ENCODE results near the gene NLRP7. TPM values are rescaled to one million over a fixed set of nuclear protein-coding genes. Genes with fewer than 3 reads are reported as not detected.

NLRP7 gene
- total and polyA plus RNA-seq, 2 donors (not counting 3 experiments of a cell fraction or from before 2014, with no cell fraction given) = not detected

- dilution Hi-C loops (cut with MboI; ENCODE audit: extremely low pct_ligation_motif_present, low sequenced_read_pairs) = no loop called here
Observed at GRCh38 chr19:54928299-54928698, 19.0 kb downstream of the NLRP7 start.

GRCh38 chr19:54923276-54923675 is 24.1 kb downstream of the NLRP7 start:
- Histone ChIP-seq H3K9me1 (replicated peaks; ENCODE audit: control insufficient read depth, extremely low read depth, insufficient read depth, low read length) (no peaks in the 10 kb centered on the region), H3K27ac (ENCODE audit: insufficient read depth, low read depth, low read length) (no peak overlapping the region), H3K9me3 (replicated peaks; ENCODE audit: control insufficient read depth, insufficient read depth, low read length) (peaks cover 1% of the 10 kb centered on the region), H3K4me2 (ENCODE audit: insufficient read depth, low read length) (no peak overlapping the region), H3K79me2 (ENCODE audit: control insufficient read depth, insufficient read depth, low read length) (no peaks in the 10 kb centered on the region), H3K27me3 (ENCODE audit: control insufficient read depth in 2 of 2, insufficient read depth in 2 of 2, low read length in 2 of 2) (no peaks in the 10 kb centered on the region), H2AFZ (ENCODE audit: low read depth, low read length) (no peak overlapping the region), H4K20me1 (replicated peaks; ENCODE audit: control insufficient read depth, extremely low read depth, insufficient read depth, low read length) (no peaks in the 10 kb centered on the region), H3K36me3 (ENCODE audit: control insufficient read depth in 2 of 2, extremely low read depth in 1 of 2, insufficient read depth in 2 of 2, low read length in 2 of 2) (no peaks in the 10 kb centered on the region), H3K9ac (replicated peaks; ENCODE audit: extremely low read depth, insufficient read depth, low read length) (no peak overlapping the region), H3K4me1 (ENCODE audit: control insufficient read depth, extremely low read depth, insufficient read depth, low read length) (no peaks in the 10 kb centered on the region), H3K4me3 (replicated peaks in 1 of 3; ENCODE audit: insufficient read depth in 1 of 3, low read depth in 1 of 3, low read length in 3 of 3) (no peak overlapping the region)
- TF ChIP-seq JUN (IDR thresholded peaks at IDR 0.05; ENCODE audit: borderline replicate concordance, insufficient read depth, insufficient read length, low read depth) = no peak
- TF ChIP-seq, protein P1, sequence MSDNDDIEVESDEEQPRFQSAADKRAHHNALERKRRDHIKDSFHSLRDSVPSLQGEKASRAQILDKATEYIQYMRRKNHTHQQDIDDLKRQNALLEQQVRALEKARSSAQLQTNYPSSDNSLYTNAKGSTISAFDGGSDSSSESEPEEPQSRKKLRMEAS (IDR thresholded peaks at IDR 0.05; ENCODE audit: insufficient read depth, insufficient read length) = no peak
- TF ChIP-seq, protein P2, sequence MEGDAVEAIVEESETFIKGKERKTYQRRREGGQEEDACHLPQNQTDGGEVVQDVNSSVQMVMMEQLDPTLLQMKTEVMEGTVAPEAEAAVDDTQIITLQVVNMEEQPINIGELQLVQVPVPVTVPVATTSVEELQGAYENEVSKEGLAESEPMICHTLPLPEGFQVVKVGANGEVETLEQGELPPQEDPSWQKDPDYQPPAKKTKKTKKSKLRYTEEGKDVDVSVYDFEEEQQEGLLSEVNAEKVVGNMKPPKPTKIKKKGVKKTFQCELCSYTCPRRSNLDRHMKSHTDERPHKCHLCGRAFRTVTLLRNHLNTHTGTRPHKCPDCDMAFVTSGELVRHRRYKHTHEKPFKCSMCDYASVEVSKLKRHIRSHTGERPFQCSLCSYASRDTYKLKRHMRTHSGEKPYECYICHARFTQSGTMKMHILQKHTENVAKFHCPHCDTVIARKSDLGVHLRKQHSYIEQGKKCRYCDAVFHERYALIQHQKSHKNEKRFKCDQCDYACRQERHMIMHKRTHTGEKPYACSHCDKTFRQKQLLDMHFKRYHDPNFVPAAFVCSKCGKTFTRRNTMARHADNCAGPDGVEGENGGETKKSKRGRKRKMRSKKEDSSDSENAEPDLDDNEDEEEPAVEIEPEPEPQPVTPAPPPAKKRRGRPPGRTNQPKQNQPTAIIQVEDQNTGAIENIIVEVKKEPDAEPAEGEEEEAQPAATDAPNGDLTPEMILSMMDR (IDR thresholded peaks at IDR 0.05; ENCODE audit: extremely low read depth in 1 of 2, insufficient read depth in 1 of 2, low read depth in 1 of 2, low read length in 2 of 2) = no peak
- no peak for TF ChIP-seq GATA2 (IDR thresholded peaks at IDR 0.05; ENCODE audit: insufficient read depth, insufficient read length, low read depth, low read length)
- TF ChIP-seq EZH2 (IDR thresholded peaks at IDR 0.05; ENCODE audit: borderline replicate concordance, low read depth, low read length, severe bottlenecking) = no peak
- TF ChIP-seq POLR2A (IDR thresholded peaks at IDR 0.05; ENCODE audit: low read depth, low read length) = no peak
- no peak for TF ChIP-seq MYC (IDR thresholded peaks at IDR 0.05; ENCODE audit: low read depth, low read length)
- no peak for TF ChIP-seq POLR2AphosphoS5 (IDR thresholded peaks at IDR 0.05; ENCODE audit: insufficient read depth, low read depth, low read length)
- TF ChIP-seq FOS (IDR thresholded peaks at IDR 0.05; ENCODE audit: borderline replicate concordance, insufficient read depth, low read length) = no peak
- ChIA-PET CTCF (interaction anchor here (1.1 kb wide), 1 partner anchor 42 kb away, joined by 3 read pairs; no protein-coding TSS in a partner anchor), POLR2A (no interaction called here)
- intact Hi-C loops (cut with micrococcal nuclease) (no loop called here), dilution Hi-C loops (cut with MboI; ENCODE audit: extremely low pct_ligation_motif_present, low sequenced_read_pairs) (no loop called here)
- no TSS peak for BruUV-seq (replicated peaks)
- FAIRE-seq (no peak), DNase-seq (ENCODE audit: low read depth, low spot score) (no peak)

More at GRCh38 chr19:54928299-54928698, 19.0 kb downstream of the NLRP7 start:
- no peak overlapping the region for H3K9ac ChIP-seq (replicated peaks; ENCODE audit: extremely low read depth, insufficient read depth, low read length)
- TF ChIP-seq, protein P1 (IDR thresholded peaks at IDR 0.05; ENCODE audit: insufficient read depth, insufficient read length) = no peak
- TF ChIP-seq EZH2 (IDR thresholded peaks at IDR 0.05; ENCODE audit: borderline replicate concordance, low read depth, low read length, severe bottlenecking) (no peak), FOS (IDR thresholded peaks at IDR 0.05; ENCODE audit: borderline replicate concordance, insufficient read depth, low read length) (no peak), GATA2 (IDR thresholded peaks at IDR 0.05; ENCODE audit: insufficient read depth, insufficient read length, low read depth, low read length) (no peak), MYC (IDR thresholded peaks at IDR 0.05; ENCODE audit: low read depth, low read length) (no peak), JUN (IDR thresholded peaks at IDR 0.05; ENCODE audit: borderline replicate concordance, insufficient read depth, insufficient read length, low read depth) (no peak)
- H3K79me2 ChIP-seq (ENCODE audit: control insufficient read depth, insufficient read depth, low read length) = no peaks in the 10 kb centered on the region
- no peak overlapping the region for H3K4me3 ChIP-seq (replicated peaks in 1 of 3; ENCODE audit: insufficient read depth in 1 of 3, low read depth in 1 of 3, low read length in 3 of 3)
- H3K27me3 ChIP-seq (ENCODE audit: control insufficient read depth in 2 of 2, insufficient read depth in 2 of 2, low read length in 2 of 2) = no peaks in the 10 kb centered on the region
- H3K9me1 ChIP-seq (replicated peaks; ENCODE audit: control insufficient read depth, extremely low read depth, insufficient read depth, low read length) = no peaks in the 10 kb centered on the region
- no TSS peak for BruUV-seq (replicated peaks)
- H3K36me3 ChIP-seq (ENCODE audit: control insufficient read depth in 2 of 2, extremely low read depth in 1 of 2, insufficient read depth in 2 of 2, low read length in 2 of 2) = no peaks in the 10 kb centered on the region
- ChIA-PET CTCF (no interaction called here), POLR2A (no interaction called here)
- DNase-seq (ENCODE audit: low read depth, low spot score) = no peak
- H2AFZ ChIP-seq (ENCODE audit: low read depth, low read length) = no peak overlapping the region
- intact Hi-C loops (cut with micrococcal nuclease) = no loop called here
- H3K27ac ChIP-seq (ENCODE audit: insufficient read depth, low read depth, low read length) = no peak overlapping the region
- no peaks in the 10 kb centered on the region for H3K4me1 ChIP-seq (ENCODE audit: control insufficient read depth, extremely low read depth, insufficient read depth, low read length)
- peaks cover 3% of the 10 kb centered on the region for H3K9me3 ChIP-seq (replicated peaks; ENCODE audit: control insufficient read depth, insufficient read depth, low read length)
- no peak overlapping the region for H3K4me2 ChIP-seq (ENCODE audit: insufficient read depth, low read length)
- no peaks in the 10 kb centered on the region for H4K20me1 ChIP-seq (replicated peaks; ENCODE audit: control insufficient read depth, extremely low read depth, insufficient read depth, low read length)
- FAIRE-seq = no peak
